ENCODE measurements around the gene CKS1B. TPM values are rescaled to one million over a fixed set of nuclear protein-coding genes. Genes with fewer than 3 reads are reported as not detected.

CKS1B gene
- polyA plus RNA-seq, 1 donor from 2014 or later: 29.0 TPM

DNA sequence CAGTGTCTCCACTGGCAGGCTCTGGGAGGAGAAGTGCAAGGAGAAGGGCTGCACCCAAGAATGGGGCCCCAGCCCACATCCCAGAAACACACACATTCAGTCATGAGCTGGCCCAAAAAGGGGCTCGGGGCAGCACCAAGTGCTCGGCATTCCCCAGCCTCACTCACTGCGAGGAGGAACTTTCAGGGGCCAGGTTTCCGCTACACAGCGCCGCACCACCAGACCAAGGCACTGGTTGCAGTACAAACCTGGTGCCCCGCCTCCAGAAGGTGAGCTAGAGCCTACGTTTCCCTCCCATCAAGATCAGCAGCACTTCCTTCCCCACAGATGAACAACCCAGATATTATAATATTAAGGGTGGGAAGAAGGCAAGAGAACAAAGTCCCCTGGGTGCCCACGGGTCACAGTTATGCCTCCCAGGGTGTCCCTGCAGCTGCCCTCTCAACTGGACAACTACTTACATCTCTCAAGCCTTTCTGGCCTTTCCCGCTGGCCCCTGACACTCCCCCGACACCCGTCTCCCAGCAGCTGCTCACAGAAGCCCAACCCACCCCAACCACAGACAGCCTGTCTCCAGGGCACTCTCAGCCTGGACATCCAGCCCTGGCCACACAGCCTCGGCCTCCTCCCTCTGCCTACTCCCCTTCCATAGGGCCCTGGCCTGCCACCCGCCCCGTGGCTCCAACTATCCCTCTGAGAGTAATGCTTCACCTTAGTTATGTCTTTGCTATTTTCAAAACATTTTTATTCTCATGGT lies 22.4 kb upstream of the CKS1B start:
- TF ChIP-seq RAD21 (conservative IDR thresholded peaks at IDR 0.05) (no peak), POLR2AphosphoS5 (IDR thresholded peaks at IDR 0.05) (no peak), TAF1 (IDR thresholded peaks at IDR 0.05; ENCODE audit: low read depth) (no peak), SMC3 (conservative IDR thresholded peaks at IDR 0.05; ENCODE audit: poor library complexity) (no peak), REST (IDR thresholded peaks at IDR 0.05; ENCODE audit: borderline replicate concordance) (no peak), EP300 (conservative IDR thresholded peaks at IDR 0.05; ENCODE audit: poor library complexity, severe bottlenecking) (no peak), EZH2 (IDR thresholded peaks at IDR 0.05; ENCODE audit: borderline replicate concordance, insufficient read depth, low read length, poor library complexity, severe bottlenecking) (no peak), MXI1 (conservative IDR thresholded peaks at IDR 0.05; ENCODE audit: poor library complexity, severe bottlenecking) (no peak)
- TF ChIP-seq, protein P1, sequence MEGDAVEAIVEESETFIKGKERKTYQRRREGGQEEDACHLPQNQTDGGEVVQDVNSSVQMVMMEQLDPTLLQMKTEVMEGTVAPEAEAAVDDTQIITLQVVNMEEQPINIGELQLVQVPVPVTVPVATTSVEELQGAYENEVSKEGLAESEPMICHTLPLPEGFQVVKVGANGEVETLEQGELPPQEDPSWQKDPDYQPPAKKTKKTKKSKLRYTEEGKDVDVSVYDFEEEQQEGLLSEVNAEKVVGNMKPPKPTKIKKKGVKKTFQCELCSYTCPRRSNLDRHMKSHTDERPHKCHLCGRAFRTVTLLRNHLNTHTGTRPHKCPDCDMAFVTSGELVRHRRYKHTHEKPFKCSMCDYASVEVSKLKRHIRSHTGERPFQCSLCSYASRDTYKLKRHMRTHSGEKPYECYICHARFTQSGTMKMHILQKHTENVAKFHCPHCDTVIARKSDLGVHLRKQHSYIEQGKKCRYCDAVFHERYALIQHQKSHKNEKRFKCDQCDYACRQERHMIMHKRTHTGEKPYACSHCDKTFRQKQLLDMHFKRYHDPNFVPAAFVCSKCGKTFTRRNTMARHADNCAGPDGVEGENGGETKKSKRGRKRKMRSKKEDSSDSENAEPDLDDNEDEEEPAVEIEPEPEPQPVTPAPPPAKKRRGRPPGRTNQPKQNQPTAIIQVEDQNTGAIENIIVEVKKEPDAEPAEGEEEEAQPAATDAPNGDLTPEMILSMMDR (IDR thresholded peaks at IDR 0.05; ENCODE audit: poor library complexity, severe bottlenecking): no peak
- no peaks in the 10 kb centered on the region for H3K9me3 ChIP-seq (ENCODE audit: low read length)
- no peaks in the 10 kb centered on the region for H3K9me2 ChIP-seq (ENCODE audit: insufficient read depth, low read length)
- H2AFZ ChIP-seq (ENCODE audit: low read depth, low read length): no peak overlapping the region
- no peaks in the 10 kb centered on the region for H3K27me3 ChIP-seq (ENCODE audit: insufficient read depth, low read depth, low read length)
- peaks cover 8% of the 10 kb centered on the region for H3F3A ChIP-seq (ENCODE audit: insufficient read depth, low read length, poor library complexity, severe bottlenecking)
- H3K79me2 ChIP-seq (replicated peaks; ENCODE audit: insufficient read depth, low read length): peaks cover 13% of the 10 kb centered on the region
- H3K4me3 ChIP-seq (ENCODE audit: low read length): no peak overlapping the region
- H4K20me1 ChIP-seq (ENCODE audit: insufficient read depth): no peaks in the 10 kb centered on the region
- H3K4me2 ChIP-seq (ENCODE audit: low read length): no peak overlapping the region
- no peaks in the 10 kb centered on the region for H3K36me3 ChIP-seq (ENCODE audit: insufficient read depth, low read length)
- no peak overlapping the region for H3K9ac ChIP-seq (ENCODE audit: low read length)
- H3K27ac ChIP-seq (ENCODE audit: low read length): no peak overlapping the region

GRCh38 chr1:154952664-154953063 lies 21.8 kb upstream of the CKS1B start:
- Histone ChIP-seq H3K4me2 (ENCODE audit: low read length) (no peak overlapping the region), H3F3A (ENCODE audit: insufficient read depth, low read length, poor library complexity, severe bottlenecking) (peaks cover 8% of the 10 kb centered on the region), H3K27me3 (ENCODE audit: insufficient read depth, low read depth, low read length) (no peaks in the 10 kb centered on the region), H3K36me3 (ENCODE audit: insufficient read depth, low read length) (no peaks in the 10 kb centered on the region), H3K9me3 (ENCODE audit: low read length) (no peaks in the 10 kb centered on the region), H3K9me2 (ENCODE audit: insufficient read depth, low read length) (no peaks in the 10 kb centered on the region), H4K20me1 (ENCODE audit: insufficient read depth) (no peaks in the 10 kb centered on the region), H2AFZ (ENCODE audit: low read depth, low read length) (no peak overlapping the region), H3K4me3 (ENCODE audit: low read length) (no peak overlapping the region), H3K27ac (ENCODE audit: low read length) (no peak overlapping the region), H3K9ac (ENCODE audit: low read length) (no peak overlapping the region), H3K79me2 (replicated peaks; ENCODE audit: insufficient read depth, low read length) (peaks cover 13% of the 10 kb centered on the region)
- TF ChIP-seq, protein P1 (IDR thresholded peaks at IDR 0.05; ENCODE audit: poor library complexity, severe bottlenecking): no peak
- TF ChIP-seq EZH2 (IDR thresholded peaks at IDR 0.05; ENCODE audit: borderline replicate concordance, insufficient read depth, low read length, poor library complexity, severe bottlenecking): no peak
- no peak for TF ChIP-seq SMC3 (conservative IDR thresholded peaks at IDR 0.05; ENCODE audit: poor library complexity)
- TF ChIP-seq TAF1 (IDR thresholded peaks at IDR 0.05; ENCODE audit: low read depth): no peak
- no peak for TF ChIP-seq POLR2AphosphoS5 (IDR thresholded peaks at IDR 0.05)
- no peak for TF ChIP-seq REST (IDR thresholded peaks at IDR 0.05; ENCODE audit: borderline replicate concordance)
- TF ChIP-seq MXI1 (conservative IDR thresholded peaks at IDR 0.05; ENCODE audit: poor library complexity, severe bottlenecking): no peak
- TF ChIP-seq EP300 (conservative IDR thresholded peaks at IDR 0.05; ENCODE audit: poor library complexity, severe bottlenecking): no peak
- no peak for TF ChIP-seq RAD21 (conservative IDR thresholded peaks at IDR 0.05)
